ENCODE measurements around the gene FANCE.

Gene FANCE

DNA sequence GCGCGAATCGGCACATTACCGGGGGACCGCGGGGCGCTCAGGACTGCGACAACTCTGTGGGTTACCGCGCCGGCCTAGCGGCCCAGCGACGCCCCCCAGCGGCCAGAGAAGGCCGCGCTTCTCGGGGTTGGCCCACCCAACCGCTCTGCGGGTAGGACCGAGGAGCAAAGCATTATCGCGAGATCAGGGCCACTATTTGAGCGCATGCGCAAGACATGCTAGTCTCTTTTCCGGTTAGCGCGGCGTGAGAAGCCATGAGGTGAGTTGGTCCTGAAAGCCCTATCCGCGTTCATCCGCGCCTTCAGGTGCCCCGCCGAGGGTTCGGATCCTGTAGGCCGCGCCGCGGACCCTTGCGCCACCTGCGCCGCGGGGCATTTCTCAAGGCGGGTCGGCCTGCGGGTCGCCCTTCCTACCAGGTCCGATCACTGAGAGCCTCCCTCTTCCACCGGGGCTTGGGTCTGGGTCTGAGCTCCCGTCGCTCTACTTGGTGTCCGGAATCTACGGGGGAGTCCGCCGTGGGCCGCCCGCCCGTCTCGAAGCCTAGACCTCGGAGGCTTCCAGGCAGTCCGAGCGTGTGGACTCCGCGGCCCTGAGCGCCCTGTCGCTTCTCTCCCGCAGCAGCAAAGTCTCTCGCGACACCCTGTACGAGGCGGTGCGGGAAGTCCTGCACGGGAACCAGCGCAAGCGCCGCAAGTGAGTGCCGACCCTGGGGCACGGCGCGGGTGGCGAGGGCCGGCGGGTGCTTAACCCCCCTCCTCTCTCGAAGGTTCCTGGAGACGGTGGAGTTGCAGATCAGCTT is 16.2 kb downstream of the FANCE start, which contains the start of gene RPL10A:
Gene RPL10A (plus strand): TSS at position 221 of the 799 bp plus-strand sequence. CDS start 34 bp downstream, at position 255.
- DNase-seq (ENCODE audit: low spot score): peak; percentile 97

DNA sequence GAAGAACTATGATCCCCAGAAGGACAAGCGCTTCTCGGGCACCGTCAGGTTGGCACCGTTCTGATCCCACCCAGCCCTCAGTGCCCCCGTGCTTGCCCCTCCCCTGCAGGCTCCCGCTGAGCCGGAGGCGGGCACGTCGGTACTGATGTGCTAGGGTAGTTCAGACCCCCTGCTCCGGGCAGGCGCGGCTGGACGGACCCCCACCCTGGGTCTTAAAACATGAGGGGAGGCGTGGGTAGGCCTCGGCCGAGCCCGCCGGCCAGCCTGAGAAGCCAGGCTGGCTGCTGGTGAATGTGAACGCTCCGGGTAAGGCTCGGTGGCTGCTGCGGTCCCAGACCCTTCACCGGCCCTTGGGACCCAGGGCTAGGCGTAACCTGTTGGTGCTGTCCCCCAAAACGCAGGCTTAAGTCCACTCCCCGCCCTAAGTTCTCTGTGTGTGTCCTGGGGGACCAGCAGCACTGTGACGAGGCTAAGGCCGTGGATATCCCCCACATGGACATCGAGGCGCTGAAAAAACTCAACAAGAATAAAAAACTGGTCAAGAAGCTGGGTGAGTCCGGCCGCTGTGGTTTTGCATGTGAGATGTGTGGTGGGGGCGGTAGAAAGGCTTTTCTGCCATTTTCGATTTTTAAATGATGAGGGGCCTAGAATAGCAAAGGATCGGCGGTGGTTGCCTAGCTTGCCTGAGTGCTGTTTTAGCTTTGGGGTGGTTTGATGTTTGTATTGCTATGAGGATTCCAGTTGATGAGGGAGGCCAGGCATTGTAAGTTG is 17.0 kb downstream of the FANCE start:
- DNase-seq (ENCODE audit: low spot score): no peak

DNA sequence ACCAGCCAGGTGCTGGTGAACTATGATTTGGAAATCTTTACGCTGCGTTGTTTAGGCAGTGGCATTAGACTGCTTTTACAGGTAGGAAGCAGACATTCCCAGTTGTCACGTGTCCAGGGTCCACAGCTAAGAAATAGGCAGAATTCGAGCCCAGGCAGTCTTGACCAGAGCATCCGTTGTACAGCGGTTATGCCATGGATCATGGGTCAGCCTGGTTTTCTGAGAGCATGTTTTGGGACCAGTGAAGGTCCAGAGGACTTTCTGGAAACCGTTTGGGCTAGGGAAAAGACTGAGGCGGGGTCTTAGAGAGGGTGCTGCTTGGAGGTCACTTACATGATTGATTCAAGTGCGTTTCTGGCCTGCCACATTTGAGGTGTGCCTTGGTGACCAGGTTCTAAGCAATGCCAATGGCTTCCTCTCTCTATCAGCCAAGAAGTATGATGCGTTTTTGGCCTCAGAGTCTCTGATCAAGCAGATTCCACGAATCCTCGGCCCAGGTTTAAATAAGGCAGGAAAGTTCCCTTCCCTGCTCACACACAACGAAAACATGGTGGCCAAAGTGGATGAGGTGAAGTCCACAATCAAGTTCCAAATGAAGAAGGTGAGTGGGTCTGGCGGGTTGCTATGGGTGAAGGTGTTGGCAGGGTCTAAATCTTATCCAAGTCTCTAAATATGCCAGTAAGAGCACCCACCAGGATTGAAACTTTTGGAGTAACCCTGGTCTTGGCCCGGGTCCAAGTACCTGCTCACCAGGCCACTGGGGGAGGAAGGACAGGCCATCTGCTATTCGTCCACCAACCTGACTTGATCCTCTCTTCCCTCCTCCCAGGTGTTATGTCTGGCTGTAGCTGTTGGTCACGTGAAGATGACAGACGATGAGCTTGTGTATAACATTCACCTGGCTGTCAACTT is 17.9 kb downstream of the FANCE start:
- DNase-seq (ENCODE audit: low spot score): no peak

DNA sequence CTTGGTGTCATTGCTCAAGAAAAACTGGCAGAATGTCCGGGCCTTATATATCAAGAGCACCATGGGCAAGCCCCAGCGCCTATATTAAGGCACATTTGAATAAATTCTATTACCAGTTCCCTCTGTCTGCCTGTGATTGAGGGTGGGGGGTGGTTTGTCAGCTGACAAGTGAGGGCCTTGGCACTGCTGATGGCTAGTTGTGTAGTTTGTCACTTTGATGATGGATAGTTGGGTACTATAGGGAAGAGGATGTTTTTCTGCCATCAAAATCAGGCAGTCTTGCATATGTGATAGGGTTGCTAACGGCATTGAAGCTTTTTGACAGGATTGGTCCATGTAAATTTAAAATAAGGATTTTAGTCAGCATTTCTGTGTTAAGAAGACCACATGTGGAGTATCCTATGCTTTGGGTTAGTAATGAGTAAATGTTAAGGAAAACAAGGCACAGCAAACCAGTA is 18.6 kb downstream of the FANCE start:
- no peak for DNase-seq (ENCODE audit: low spot score)

DNA sequence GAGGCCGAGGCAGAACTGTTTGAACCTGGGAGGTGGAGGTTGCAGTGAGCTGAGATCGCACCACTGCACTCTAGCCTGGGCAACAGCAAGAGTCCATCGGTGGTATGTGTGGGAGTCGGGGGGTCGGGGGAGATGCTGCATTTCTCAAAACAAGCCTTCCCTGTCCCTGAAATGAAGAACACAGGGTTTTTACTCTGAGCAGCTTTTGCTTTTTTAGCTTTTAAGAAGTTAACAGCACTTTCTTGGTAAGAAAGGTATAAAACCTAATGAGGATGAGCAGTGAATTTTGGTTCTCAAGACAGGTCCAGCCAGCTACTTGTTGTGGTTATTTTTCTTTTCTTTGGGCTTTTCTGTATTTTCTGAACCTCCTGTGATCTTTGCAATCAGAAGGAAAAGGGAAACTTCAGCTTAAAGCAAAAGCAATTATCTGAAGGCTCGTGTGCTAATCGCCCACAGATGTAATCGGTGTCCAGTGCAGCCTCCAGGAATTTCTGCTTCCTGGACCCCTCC is 19.8 kb downstream of the FANCE start:
- no peak for DNase-seq (ENCODE audit: low spot score)

DNA sequence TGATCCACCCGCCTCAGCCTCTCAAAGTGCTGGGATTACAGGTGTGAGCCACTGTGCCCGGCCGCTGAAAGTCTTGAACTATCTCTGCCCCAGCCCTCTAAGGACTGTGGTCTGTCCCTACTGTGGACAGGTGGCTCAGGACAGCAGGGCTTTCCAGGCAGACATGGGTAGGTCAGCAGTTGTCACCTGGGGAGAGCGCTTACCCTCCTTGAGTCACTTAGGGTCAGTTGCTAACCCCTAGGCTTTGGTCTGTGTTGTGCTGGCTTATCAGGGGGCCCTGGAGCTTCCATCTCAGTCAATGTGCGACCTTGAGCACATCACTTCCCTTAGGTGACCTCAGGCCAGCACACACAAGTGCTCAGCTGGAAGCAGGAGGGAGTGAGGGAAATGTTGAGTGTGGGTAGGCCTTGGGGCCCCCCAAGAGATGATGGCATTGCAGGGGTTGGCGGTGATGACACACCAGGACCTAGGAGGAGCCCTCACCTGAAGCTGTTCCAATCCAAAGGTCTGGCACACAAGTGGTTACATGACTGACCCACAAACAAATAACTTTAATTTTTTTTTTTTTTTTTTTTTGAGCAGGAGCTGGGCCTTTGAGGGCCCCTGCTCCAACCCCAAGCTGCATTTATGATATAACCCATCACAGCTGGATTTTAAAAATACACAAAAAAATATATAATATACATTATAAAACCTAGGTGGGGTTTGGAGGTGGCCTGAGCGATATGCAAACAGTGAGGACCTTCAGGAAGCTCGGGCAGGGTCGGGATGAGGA is 21.1 kb downstream of the FANCE start:
- DNase-seq (ENCODE audit: low spot score): no peak

DNA sequence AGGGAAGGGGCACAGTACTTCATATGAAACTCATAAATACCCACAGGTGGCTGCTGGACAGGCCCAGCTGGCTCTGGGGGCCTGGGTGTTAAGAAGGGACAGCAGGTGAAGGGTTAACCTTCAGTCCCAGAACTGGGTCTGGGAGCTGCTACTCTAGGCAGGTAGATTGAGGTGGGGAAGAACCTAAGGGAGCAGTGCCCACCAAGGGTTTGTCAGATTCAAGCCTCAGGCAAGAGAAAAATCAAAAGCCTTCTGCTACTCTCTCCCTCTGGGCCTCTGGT is 21.7 kb downstream of the FANCE start:
- no peak for DNase-seq (ENCODE audit: low spot score)

DNA sequence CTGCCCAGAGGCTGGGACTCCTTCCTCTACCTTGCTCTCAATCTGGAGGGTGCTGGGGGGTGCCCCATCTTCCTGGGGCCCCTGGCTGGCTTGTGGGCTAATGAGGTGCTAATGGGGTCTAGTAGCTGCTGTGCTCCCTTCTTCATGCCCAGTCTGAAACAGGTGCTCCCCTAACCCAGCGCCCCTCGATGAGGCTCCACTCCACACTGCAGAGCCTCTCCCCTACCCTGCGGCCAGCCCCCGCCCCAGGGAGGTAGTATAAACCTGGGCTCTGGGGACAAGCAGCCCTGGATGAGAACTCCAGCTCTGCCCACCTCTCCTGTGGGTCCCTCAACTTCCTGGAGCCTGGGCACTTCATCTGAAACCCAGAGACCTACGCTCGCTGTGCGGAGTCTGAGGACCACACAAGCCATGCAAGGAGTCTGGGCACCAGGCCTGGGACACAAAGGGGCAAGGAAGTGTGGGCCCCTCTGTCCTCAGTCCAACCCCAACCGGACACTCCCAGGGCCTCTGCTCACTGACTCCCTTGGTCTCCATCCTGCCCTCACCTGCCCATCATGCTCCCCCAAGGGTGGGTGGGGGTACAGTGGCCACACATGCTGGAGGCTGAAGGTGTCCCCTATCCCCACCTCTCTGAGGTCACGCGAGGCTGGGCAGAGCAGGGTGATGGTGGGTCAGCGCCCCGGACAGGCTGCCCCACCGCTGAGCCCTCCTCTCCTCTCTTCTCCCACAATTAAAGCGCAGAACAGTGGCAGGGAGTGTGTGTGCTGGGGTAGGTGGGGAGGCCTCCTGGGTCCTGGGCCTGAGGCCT is 22.2 kb downstream of the FANCE start:
- DNase-seq (ENCODE audit: low spot score): no peak

DNA sequence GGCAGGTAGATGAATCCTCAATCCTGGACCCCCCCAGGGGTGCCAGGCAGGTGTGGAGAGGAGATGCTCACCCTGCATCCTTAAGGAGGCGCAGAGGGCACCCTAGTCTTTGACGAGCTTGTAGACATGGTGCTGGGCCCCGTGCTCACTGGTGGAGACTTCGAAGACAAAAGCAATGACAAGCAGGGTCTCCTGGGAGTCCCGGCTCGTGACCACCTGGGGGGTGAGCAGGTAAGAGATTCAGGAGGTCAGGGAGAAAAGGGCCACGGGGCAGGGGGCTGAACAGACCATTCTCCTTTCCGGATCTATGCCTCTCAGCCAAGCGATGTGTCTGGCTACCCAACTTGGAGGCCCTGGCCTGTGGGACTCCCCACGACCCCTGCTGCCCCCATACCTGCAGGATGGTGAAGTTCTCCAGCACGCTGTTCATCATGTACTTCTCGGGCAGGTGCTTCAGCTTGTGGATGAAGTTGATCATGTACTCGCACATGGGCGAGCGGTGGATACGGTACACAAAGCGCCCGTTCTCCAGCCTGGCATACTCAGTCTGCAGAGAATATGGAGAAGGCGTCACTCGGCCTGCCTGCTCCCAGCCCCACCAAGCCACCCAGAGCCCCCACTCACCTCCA is 22.9 kb downstream of the FANCE start:
- no peak for DNase-seq (ENCODE audit: low spot score)

DNA sequence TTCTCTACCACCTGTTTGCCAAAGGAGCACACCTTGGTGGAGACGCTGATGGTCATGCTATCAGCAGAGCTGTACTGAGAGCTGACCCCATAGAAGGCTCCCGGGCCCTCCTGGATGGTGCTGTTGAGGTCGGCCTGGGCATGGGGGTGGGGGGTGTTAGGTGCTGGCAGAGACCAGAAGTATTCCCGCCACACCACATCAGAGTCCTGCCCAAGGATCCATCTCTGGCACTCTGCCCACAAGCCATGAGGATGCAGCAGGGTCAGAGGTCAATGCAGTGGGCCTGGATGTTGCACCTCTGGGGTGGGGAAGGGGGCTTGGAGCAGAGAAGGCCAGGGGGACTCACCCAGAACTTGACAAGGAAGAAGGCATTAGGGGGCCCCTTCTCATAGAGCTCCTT is 23.4 kb downstream of the FANCE start:
- DNase-seq (ENCODE audit: low spot score): no peak

DNA sequence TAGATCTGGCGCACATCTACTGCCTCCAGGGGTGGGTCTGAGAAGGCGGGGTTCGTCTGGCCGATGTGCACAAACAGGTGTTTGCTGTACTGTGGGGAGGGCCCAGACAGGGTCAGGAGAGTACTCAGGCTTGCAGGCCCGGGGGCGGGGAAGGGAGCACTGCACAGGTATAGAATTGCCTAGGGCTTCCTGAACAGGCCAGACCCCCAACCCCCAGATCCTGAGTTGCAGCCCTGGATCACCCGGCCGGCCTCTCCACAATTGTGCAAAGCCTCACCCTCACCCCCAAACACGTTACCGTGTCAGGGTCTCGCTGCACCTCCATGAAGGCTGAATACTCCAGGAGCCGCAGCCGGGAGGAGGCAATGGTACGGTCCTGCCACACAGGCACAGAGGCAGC is 23.9 kb downstream of the FANCE start:
- DNase-seq (ENCODE audit: low spot score): no peak

DNA sequence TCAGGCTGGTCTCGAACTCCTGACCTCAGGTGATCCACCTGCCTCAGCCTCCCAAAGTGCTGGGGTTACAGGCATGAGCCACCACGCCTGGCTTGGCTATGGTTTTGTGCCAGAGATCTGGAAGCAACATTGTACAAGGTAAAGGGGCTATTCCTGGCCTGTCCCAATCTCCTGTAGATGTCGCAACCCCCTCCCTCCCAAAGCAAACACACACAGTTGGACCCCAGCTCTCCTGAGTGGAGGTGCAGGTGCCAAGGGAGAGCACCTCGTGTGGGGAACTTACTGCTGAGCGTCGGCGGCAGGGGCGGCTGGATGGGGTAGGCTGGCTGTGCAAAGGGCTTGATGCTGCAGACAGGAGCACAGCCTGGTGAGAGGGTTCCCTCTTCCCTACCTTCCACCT is 24.9 kb downstream of the FANCE start:
- DNase-seq (ENCODE audit: low spot score): no peak

DNA sequence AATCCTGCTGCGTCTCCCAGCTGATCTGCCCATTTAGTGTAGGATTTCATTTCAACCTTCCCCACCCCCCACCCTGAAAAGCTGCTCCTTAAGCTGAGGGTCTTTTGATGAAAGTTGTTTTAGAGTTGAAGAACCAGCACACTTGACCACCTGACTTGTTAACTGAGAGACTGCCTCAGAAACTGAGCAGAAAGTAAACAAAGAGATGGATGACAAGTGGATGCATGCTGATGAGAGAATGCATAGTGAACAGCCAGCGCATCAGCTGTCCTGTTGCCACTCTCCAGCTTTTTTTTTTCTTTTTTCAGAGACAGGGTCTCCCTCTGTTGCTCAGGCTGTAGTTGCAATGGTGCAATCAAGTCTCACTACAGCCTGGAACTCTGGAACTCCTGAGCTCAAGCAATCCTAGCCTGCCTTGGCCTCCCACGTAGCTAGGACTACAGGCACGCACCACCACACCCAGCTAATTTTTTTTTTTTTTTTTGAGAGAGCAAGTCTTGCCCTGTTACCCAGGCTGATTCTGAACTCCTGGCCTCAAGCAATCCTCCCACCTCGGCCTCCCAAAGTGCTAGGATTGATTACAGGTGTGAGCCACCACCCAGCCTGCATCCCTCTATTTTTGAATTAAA is 25.5 kb downstream of the FANCE start:
- DNase-seq (ENCODE audit: low spot score): no peak

DNA sequence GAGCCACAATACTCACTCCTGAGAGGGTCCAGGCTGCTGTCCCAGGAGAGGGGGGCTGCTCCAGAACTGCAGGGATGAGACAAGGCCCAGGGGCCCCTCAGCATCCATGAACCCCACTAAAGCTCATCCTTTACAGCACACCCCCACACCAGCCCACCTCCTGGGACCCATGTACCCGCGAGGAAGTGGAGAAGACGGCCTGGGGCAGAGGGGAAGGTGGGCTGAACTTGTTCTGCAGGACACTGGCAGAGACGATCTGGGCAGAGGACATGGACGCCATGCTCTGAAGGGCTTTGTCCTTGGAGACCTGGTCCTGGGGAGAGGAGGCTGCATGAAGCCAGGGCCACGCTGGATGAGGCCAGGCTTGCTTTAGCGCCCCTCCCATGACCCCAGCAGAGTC is 26.1 kb downstream of the FANCE start:
- no peak for DNase-seq (ENCODE audit: low spot score)

DNA sequence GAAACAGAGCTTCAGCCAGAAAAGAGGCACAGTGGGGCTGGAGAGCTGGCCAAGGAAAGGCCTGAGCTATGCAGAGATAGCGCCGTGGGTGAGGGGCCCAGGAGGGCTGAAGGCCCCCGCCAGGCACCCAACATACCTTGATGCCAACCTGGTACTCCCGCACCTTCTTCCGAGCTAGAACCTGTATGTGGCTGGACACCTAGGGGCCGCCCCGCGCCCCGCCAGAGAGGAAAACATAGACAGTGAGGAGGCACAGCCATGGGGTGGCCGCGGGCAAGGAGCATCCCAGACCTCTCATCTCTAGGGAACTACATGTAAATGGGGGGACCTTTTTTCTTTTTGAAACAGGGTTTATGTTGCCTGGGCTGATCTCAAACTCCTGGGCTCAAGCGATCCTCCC is 28.0 kb downstream of the FANCE start:
- DNase-seq (ENCODE audit: low spot score): no peak

DNA sequence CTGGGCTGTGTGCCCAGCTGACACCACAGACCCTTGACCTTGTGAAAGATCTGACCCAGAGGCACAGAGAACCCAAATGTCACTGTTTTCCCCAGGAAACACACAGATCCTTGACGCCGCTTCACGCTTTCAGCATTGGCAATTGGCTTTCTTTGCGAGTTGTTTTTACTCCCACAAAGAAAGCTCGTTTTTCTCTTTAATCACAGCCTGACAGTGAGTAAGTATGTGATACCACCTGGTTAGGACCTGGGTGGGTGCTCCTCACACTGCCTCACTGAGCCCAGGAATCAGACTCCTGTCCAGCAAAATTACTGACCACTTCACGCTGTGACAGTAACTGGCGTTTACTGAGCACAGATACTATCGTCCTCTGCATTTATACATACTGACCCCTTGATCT is 29.1 kb downstream of the FANCE start:
- no peak for DNase-seq (ENCODE audit: low spot score)

DNA sequence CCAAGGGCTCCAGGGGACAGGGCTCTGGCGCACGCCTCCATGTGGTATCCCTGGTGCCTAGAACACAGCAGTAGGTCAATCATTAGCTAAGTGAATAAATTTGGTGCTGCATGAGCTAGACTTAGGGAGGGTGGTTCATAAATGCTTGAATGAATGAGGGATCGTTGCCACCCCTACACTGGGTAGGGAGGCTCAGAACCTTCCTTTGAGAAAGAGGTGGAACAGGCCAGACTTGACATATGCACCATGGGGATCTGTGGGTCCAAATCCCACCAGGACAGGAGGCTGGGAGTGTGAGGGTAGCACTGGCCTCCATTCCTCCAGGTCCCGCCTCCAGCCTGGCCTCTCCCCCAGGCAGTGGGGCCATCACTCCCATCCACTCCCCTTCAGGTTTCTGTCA is 30.9 kb downstream of the FANCE start:
- DNase-seq (ENCODE audit: low spot score): no peak

DNA sequence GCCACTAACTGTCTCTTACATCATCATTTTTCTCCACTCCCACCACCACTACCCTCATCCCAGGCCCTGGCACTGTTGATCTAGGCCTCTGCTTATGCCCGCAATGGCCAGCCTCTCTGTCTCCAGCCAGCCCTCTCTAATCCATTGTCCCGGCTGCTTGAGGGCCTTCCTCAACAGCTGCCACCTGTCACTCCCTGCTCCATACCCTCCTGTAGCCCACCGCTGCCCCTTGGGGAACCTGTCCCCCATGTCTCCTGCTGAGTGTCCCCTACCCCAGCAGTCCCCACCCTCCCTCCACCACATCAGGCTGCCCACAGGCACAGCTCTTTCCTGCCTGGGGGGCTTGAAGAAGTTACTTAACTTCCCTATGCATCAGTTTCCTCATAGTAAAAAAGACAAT is 31.4 kb downstream of the FANCE start:
- DNase-seq (ENCODE audit: low spot score): no peak

DNA sequence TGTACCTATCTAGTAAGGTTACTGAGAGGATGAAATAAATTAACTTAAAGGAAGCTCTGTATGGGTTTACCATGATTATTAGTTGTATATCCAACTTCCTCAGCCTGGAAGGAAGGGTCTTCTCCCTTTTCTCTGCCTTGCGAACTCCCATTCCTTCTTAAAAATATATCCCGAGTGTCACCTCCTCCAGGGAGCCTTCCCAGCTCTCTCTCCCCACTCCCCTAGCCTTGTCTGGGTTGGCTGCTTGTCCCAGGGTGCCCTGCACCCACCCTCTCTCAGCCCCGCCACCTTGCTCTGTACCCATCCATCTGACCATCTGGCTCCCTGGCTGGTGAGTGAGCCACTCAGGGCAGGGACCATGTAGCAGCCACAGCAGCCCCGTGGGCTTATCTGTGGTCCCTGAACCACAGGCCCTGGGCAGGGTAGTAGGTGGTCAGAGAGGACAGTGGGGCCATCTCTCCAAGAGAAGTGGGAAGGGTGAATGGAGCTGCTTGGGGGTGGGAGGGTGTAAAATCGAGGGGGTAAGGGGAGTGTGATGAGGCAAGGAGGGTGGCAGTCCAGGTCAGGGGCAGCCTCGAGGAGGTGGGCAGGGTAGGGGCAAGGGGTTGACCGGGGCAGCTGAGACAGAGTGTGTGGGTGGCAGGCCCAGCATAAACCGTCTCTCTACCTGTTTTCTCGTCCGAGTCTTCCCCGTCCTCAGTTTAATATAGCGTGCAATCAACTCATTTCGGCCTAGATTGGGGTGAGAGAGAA is 31.9 kb downstream of the FANCE start:
- no peak for DNase-seq (ENCODE audit: low spot score)

All from AG20443 (cell line).